WTC11 (cell line): Measurements from ENCODE around the gene KCNK18. TPM values are rescaled to one million over a fixed set of nuclear protein-coding genes. Genes with fewer than 3 reads are reported as not detected.
A peak's percentile ranks its signal among the peaks of the same experiment; 100 is the strongest.

Source experiments
- ATAC-seq: fragments of 200-7000 bp; cut with Tn5 transposase; 2 replicates; pipeline ENCODE4 v1.10.0; 2021; ENCODE audit warnings: mild to moderate bottlenecking, moderate library complexity
- CTCF ChIA-PET: fragments of 300-600 bp; sonication (Branson Sonifier 250); formaldehyde crosslinking; loops from one replicate; lab custom pipeline; 2021; ENCODE audit warnings: antibody characterized with exemption; lab: Charles Lee
- POLR2A ChIA-PET: fragments of 350-600 bp; sonication (Branson Sonifier 250); formaldehyde crosslinking; loops from one replicate; lab custom pipeline; 2021; ENCODE audit warnings: antibody characterized with exemption; lab: Charles Lee
- DNase-seq: peaks from one replicate; pipeline ENCODE4 v3.0.0; 2021; ENCODE audit warnings: low spot score
- H3K27ac Mint-ChIP-seq: 2 replicates; pipeline ENCODE4 v1.8.0; 2021; ENCODE audit warnings: mixed read lengths
- H3K27me3 Mint-ChIP-seq: 2 replicates; pipeline ENCODE4 v1.8.0; 2021; ENCODE audit warnings: low read depth, mild to moderate bottlenecking, moderate library complexity, mixed read lengths
- H3K36me3 Mint-ChIP-seq: 2 replicates; pipeline ENCODE4 v1.8.0; 2021; ENCODE audit warnings: mixed read lengths
- H3K4me1 Mint-ChIP-seq: 2 replicates; pipeline ENCODE4 v1.8.0; 2022; ENCODE audit warnings: mixed read lengths
- H3K4me3 Mint-ChIP-seq: 2 replicates; pipeline ENCODE4 v1.8.0; 2021; ENCODE audit warnings: mild to moderate bottlenecking, moderate library complexity, mixed read lengths
- H3K9me3 Mint-ChIP-seq: 2 replicates; pipeline ENCODE4 v1.8.0; 2021; ENCODE audit warnings: mixed read lengths
- ARID4B ChIP-seq: sonication (generic); formaldehyde crosslinking; IDR thresholded peaks from 2 replicates; pipeline ENCODE4 v1.8.0; 2023; ENCODE audit warnings: missing genetic modification reagents, mild to moderate bottlenecking, borderline replicate concordance
- ATF3 ChIP-seq: sonication (generic); formaldehyde crosslinking; conservative IDR thresholded peaks from 2 replicates; pipeline ENCODE4 v1.8.1; 2022; ENCODE audit warnings: mild to moderate bottlenecking, missing genetic modification reagents
- E2F4 ChIP-seq: sonication (generic); formaldehyde crosslinking; IDR thresholded peaks from 2 replicates; pipeline ENCODE4 v1.8.1; 2022; ENCODE audit warnings: low read depth, mild to moderate bottlenecking, moderate library complexity, missing genetic modification reagents, borderline replicate concordance
- ESRRA ChIP-seq: sonication (generic); formaldehyde crosslinking; IDR thresholded peaks from 2 replicates; pipeline ENCODE4 v1.8.1; 2022; ENCODE audit warnings: mild to moderate bottlenecking, missing genetic modification reagents, borderline replicate concordance
- GABPB1 ChIP-seq: sonication (generic); formaldehyde crosslinking; IDR thresholded peaks from 2 replicates; pipeline ENCODE4 v1.8.1; 2023; ENCODE audit warnings: mild to moderate bottlenecking, missing genetic modification reagents
- HMGA2 ChIP-seq: fragments of 250-450 bp; sonication (Bioruptor Pico); IDR thresholded peaks from 2 replicates; pipeline ENCODE4 v1.4.0; 2021; ENCODE audit warnings: mild to moderate bottlenecking, moderate library complexity
- RELA ChIP-seq: sonication (generic); formaldehyde crosslinking; IDR thresholded peaks from 2 replicates; pipeline ENCODE4 v1.8.1; 2022; ENCODE audit warnings: missing genetic modification reagents, mild to moderate bottlenecking, borderline replicate concordance
- TEAD4 ChIP-seq: sonication (generic); formaldehyde crosslinking; IDR thresholded peaks from 2 replicates; pipeline ENCODE4 v1.8.0; 2022; ENCODE audit warnings: mild to moderate bottlenecking, missing genetic modification reagents
- TP53 ChIP-seq: sonication (generic); formaldehyde crosslinking; IDR thresholded peaks from 2 replicates; pipeline ENCODE4 v1.8.1; 2023; ENCODE audit warnings: mild to moderate bottlenecking, missing genetic modification reagents
- USF2 ChIP-seq: sonication (generic); formaldehyde crosslinking; IDR thresholded peaks from 2 replicates; pipeline ENCODE4 v1.8.1; 2023; ENCODE audit warnings: mild to moderate bottlenecking, missing genetic modification reagents, moderate library complexity
- ZNF532 ChIP-seq: fragments of 250-450 bp; sonication (Bioruptor Pico); IDR thresholded peaks from 2 replicates; pipeline ENCODE4 v1.9.0; 2021; ENCODE audit warnings: mild to moderate bottlenecking, borderline replicate concordance
- ZSCAN18 ChIP-seq: fragments of 250-450 bp; sonication (Bioruptor Pico); IDR thresholded peaks from 2 replicates; pipeline ENCODE4 v2.1.2; 2022; ENCODE audit warnings: mild to moderate bottlenecking, moderate library complexity
- total RNA-seq: library from RNA; stranded (reverse); gene quantifications from 3 replicates; pipeline ENCODE4 v1.2.3, GENCODE V29; 2021

KCNK18 gene
- total RNA-seq, 1 experiment from 2014 or later, result not detected

GRCh38 chr10:117163061-117163953 is 34.0 kb upstream of the KCNK18 start (continued):
- TF ChIP-seq ZSCAN18 (CRISPR knock-in tag) (no peak), TP53 (CRISPR knock-in tag) (no peak), ARID4B (CRISPR knock-in tag) (0 out of 2 replicates have a peak, but pooled peaks have one; percentile 18), E2F4 (CRISPR knock-in tag) (0 out of 2 replicates have a peak, but pooled peaks have one; percentile 21), TEAD4 (CRISPR knock-in tag) (no peak)
- TF ChIP-seq, all 79 proteins: peak for 9

GRCh38 chr10:117163954-117164548 is 33.2 kb upstream of the KCNK18 start:
- TF ChIP-seq ESRRA (CRISPR knock-in tag), result no peak
- TF ChIP-seq RELA (CRISPR knock-in tag), result no peak
- TF ChIP-seq ZNF532, result no peak
- TF ChIP-seq HMGA2 (CRISPR knock-in tag), result no peak
- TF ChIP-seq USF2, result no peak
- TF ChIP-seq ATF3 (CRISPR knock-in tag), result no peak
- no peak for TF ChIP-seq GABPB1
- DNase-seq (no peak), ATAC-seq (no peak)
- Mint-ChIP-seq H3K4me1 (peaks cover 66% of the 10 kb centered on the region), H3K36me3 (no peaks in the 10 kb centered on the region), H3K27ac (no peak overlapping the region), H3K4me3 (peak overlapping the region; percentile 58), H3K27me3 (peaks cover 100% of the 10 kb centered on the region), H3K9me3 (no peaks in the 10 kb centered on the region)
- ChIA-PET CTCF (interaction anchor here (0.9 to 5.0 kb wide), 7 partner anchors 11 to 271 kb away, joined by 3 to 24 read pairs (median 7); no protein-coding TSS in a partner anchor), POLR2A (no interaction called here)
